ENCODE results near the gene SF3B3. TPM values are rescaled to one million over a fixed set of nuclear protein-coding genes. Genes with fewer than 3 reads are reported as not detected.

Gene SF3B3
- polyA plus RNA-seq, 1 donor (not counting 4 experiments of a cell fraction or from before 2014, with no cell fraction given), result 142 TPM

- H3K9me3 ChIP-seq (ENCODE audit: control insufficient read depth, low read depth, low read length), result no peaks in the 10 kb centered on the region
- dilution Hi-C loops (cut with MboI; ENCODE audit: extremely low pct_ligation_motif_present, low sequenced_read_pairs), result no loop called here
- no peak for DNase-seq (ENCODE audit: low read depth, low spot score)
- no peak overlapping the region for H3K4me2 ChIP-seq (ENCODE audit: control insufficient read depth, extremely low read depth, insufficient read depth, low read depth, low read length)
- no peak overlapping the region for H3K4me3 ChIP-seq (ENCODE audit: control insufficient read depth in 2 of 3, extremely low read depth in 1 of 3, insufficient read depth in 2 of 3, low read depth in 1 of 3, low read length in 3 of 3)
- no peaks in the 10 kb centered on the region for H3K4me1 ChIP-seq (ENCODE audit: control insufficient read depth, extremely low read depth, insufficient read depth, low read length)
- no peak for TF ChIP-seq CTCF (optimal IDR thresholded peaks at IDR 0.05 in 1 of 3, IDR thresholded peaks at IDR 0.05 in 1 of 3, conservative IDR thresholded peaks at IDR 0.05 in 1 of 3; ENCODE audit: extremely low read depth in 1 of 3, insufficient read depth in 2 of 3, low read length in 3 of 3)
- TF ChIP-seq EZH2 (IDR thresholded peaks at IDR 0.05; ENCODE audit: low read length), result no peak
- no peaks in the 10 kb centered on the region for H3K9me1 ChIP-seq (ENCODE audit: control insufficient read depth, extremely low read depth, insufficient read depth, low read length)
- no peak for FAIRE-seq
- no peaks in the 10 kb centered on the region for H4K20me1 ChIP-seq (ENCODE audit: control insufficient read depth, extremely low read depth, insufficient read depth, low read length)
- no peaks in the 10 kb centered on the region for H3K36me3 ChIP-seq (ENCODE audit: control insufficient read depth in 2 of 2, extremely low read depth in 1 of 2, insufficient read depth in 2 of 2, low read length in 2 of 2)
- no peak overlapping the region for H3K27ac ChIP-seq (ENCODE audit: control insufficient read depth, insufficient read depth, low read length)
- H3K27me3 ChIP-seq (ENCODE audit: control insufficient read depth, extremely low read depth, insufficient read depth, low read length), result no peaks in the 10 kb centered on the region
- H2AFZ ChIP-seq (ENCODE audit: control insufficient read depth, low read length), result no peak overlapping the region
- no peak overlapping the region for H3K9ac ChIP-seq (ENCODE audit: control insufficient read depth, extremely low read depth, insufficient read depth, low read length)
- H3K79me2 ChIP-seq (ENCODE audit: control insufficient read depth, insufficient read depth, low read length), result no peaks in the 10 kb centered on the region
Observed at GRCh38 chr16:70612931-70613330, 89.3 kb downstream of the SF3B3 start.

- Histone ChIP-seq H3K4me3 (ENCODE audit: control insufficient read depth in 2 of 3, extremely low read depth in 1 of 3, insufficient read depth in 2 of 3, low read depth in 1 of 3, low read length in 3 of 3) (no peak overlapping the region), H3K4me2 (ENCODE audit: control insufficient read depth, extremely low read depth, insufficient read depth, low read depth, low read length) (no peak overlapping the region), H3K79me2 (ENCODE audit: control insufficient read depth, insufficient read depth, low read length) (no peaks in the 10 kb centered on the region), H3K9me1 (ENCODE audit: control insufficient read depth, extremely low read depth, insufficient read depth, low read length) (no peaks in the 10 kb centered on the region), H3K27me3 (ENCODE audit: control insufficient read depth, extremely low read depth, insufficient read depth, low read length) (no peaks in the 10 kb centered on the region), H3K4me1 (ENCODE audit: control insufficient read depth, extremely low read depth, insufficient read depth, low read length) (no peaks in the 10 kb centered on the region), H3K27ac (ENCODE audit: control insufficient read depth, insufficient read depth, low read length) (no peak overlapping the region), H3K9me3 (ENCODE audit: control insufficient read depth, low read depth, low read length) (no peaks in the 10 kb centered on the region), H3K36me3 (ENCODE audit: control insufficient read depth in 2 of 2, extremely low read depth in 1 of 2, insufficient read depth in 2 of 2, low read length in 2 of 2) (no peaks in the 10 kb centered on the region), H2AFZ (ENCODE audit: control insufficient read depth, low read length) (no peak overlapping the region), H4K20me1 (ENCODE audit: control insufficient read depth, extremely low read depth, insufficient read depth, low read length) (no peaks in the 10 kb centered on the region), H3K9ac (ENCODE audit: control insufficient read depth, extremely low read depth, insufficient read depth, low read length) (no peak overlapping the region)
- dilution Hi-C loops (cut with MboI; ENCODE audit: extremely low pct_ligation_motif_present, low sequenced_read_pairs), result no loop called here
- no peak for DNase-seq (ENCODE audit: low read depth, low spot score)
- TF ChIP-seq CTCF (optimal IDR thresholded peaks at IDR 0.05 in 1 of 3, IDR thresholded peaks at IDR 0.05 in 1 of 3, conservative IDR thresholded peaks at IDR 0.05 in 1 of 3; ENCODE audit: extremely low read depth in 1 of 3, insufficient read depth in 2 of 3, low read length in 3 of 3) (no peak), EZH2 (IDR thresholded peaks at IDR 0.05; ENCODE audit: low read length) (no peak)
- no peak for FAIRE-seq
Observed at GRCh38 chr16:70614208-70614951, 90.8 kb downstream of the SF3B3 start.
